Measurements from ENCODE around the gene ERBB4. TPM values are rescaled to one million over a fixed set of nuclear protein-coding genes. Genes with fewer than 3 reads are reported as not detected.

ERBB4 gene
- total and polyA plus RNA-seq, 10 of the 15 experiments (the other 5 are each of a cell fraction or from before 2014, with no cell fraction given) = under 0.01 to 0.23 (median 0.01) TPM; not detected in 4

DNA sequence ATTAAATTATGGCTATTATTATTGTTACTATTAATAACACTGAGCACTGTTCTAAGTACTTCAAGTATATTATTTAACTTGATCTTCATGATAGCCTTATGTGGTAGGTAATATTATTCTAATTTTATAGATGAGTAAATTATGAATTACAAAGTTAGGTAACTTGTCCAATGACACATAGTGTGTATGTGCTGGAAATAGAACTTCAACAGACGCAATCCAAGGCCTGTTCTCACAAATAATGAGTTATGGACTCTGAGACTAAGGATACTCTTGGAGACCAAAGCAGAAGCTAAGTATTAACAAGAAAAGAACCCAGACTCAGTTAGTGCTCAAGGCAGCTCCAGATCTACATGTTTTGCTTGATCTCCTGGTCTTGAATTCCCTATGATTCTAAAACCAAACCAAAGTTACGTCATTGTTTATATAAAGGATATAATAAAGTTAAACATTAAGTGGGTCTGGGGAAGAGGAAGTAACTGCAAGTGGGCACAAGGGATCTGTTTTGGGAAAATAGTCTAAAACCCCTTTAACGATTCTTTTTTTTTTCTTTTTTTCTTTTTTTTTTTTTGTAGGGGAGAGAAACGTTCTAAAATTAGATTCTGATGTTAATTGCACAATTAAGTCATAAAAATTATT is 211.3 kb downstream of the ERBB4 start:
- FAIRE-seq (no peak), DNase-seq (ENCODE audit: low read depth, low spot score) (no peak), ATAC-seq (no peak)
- H3K27me3 ChIP-seq (replicated peaks in 1 of 2; ENCODE audit: control insufficient read depth in 2 of 2, insufficient read depth in 2 of 2, low read length in 1 of 2) = no peaks in the 10 kb centered on the region
- CTCF ChIA-PET = no interaction called here
- intact Hi-C loops (cut with micrococcal nuclease; ENCODE audit: unreplicated experiment) = no loop called here
- H4K20me1 ChIP-seq (ENCODE audit: control insufficient read depth, insufficient read depth) = no peaks in the 10 kb centered on the region
- WGBS (ENCODE audit: insufficient coverage, insufficient replicate concordance, low lambda C conversion rate, missing lambda C conversion rate) = 10% methylated on average over 4 of the region's 4 CpGs
- no peaks in the 10 kb centered on the region for H3K36me3 ChIP-seq (ENCODE audit: control insufficient read depth in 2 of 2, insufficient read depth in 2 of 2, low read length in 1 of 2)
- H3K4me2 ChIP-seq (ENCODE audit: control insufficient read depth, insufficient read depth) = no peak overlapping the region
- no peak for TF ChIP-seq ZNF384 (IDR thresholded peaks at IDR 0.05; ENCODE audit: borderline replicate concordance, low read depth, low read length)
- no peak for TF ChIP-seq ATF7 (IDR thresholded peaks at IDR 0.05; ENCODE audit: low read depth)
- TF ChIP-seq, protein P1, sequence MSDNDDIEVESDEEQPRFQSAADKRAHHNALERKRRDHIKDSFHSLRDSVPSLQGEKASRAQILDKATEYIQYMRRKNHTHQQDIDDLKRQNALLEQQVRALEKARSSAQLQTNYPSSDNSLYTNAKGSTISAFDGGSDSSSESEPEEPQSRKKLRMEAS (IDR thresholded peaks at IDR 0.05; ENCODE audit: low read depth, low read length) = no peak
- no peak for TF ChIP-seq ASH2L (IDR thresholded peaks at IDR 0.05; ENCODE audit: borderline replicate concordance, low read depth)
- TF ChIP-seq SIN3A (IDR thresholded peaks at IDR 0.05; ENCODE audit: low read depth, low read length) = no peak
- TF ChIP-seq POLR2AphosphoS5 (IDR thresholded peaks at IDR 0.05; ENCODE audit: low read length) = no peak
- TF ChIP-seq POLR2A (IDR thresholded peaks at IDR 0.05; ENCODE audit: low read depth, low read length) = no peak
- TF ChIP-seq, protein P2, sequence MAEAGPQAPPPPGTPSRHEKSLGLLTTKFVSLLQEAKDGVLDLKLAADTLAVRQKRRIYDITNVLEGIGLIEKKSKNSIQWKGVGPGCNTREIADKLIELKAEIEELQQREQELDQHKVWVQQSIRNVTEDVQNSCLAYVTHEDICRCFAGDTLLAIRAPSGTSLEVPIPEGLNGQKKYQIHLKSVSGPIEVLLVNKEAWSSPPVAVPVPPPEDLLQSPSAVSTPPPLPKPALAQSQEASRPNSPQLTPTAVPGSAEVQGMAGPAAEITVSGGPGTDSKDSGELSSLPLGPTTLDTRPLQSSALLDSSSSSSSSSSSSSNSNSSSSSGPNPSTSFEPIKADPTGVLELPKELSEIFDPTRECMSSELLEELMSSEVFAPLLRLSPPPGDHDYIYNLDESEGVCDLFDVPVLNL (IDR thresholded peaks at IDR 0.05; ENCODE audit: low read depth, low read length) = no peak
- no peak for TF ChIP-seq MTA3 (IDR thresholded peaks at IDR 0.05; ENCODE audit: borderline replicate concordance, low read length)
- no peak for TF ChIP-seq NFYA (IDR thresholded peaks at IDR 0.05; ENCODE audit: borderline replicate concordance, low read depth, low read length)
- TF ChIP-seq, protein P3, sequence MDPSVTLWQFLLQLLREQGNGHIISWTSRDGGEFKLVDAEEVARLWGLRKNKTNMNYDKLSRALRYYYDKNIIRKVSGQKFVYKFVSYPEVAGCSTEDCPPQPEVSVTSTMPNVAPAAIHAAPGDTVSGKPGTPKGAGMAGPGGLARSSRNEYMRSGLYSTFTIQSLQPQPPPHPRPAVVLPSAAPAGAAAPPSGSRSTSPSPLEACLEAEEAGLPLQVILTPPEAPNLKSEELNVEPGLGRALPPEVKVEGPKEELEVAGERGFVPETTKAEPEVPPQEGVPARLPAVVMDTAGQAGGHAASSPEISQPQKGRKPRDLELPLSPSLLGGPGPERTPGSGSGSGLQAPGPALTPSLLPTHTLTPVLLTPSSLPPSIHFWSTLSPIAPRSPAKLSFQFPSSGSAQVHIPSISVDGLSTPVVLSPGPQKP (IDR thresholded peaks at IDR 0.05; ENCODE audit: low read depth, low read length) = no peak
- TF ChIP-seq BACH1 (IDR thresholded peaks at IDR 0.05; ENCODE audit: borderline replicate concordance) = no peak
- TF ChIP-seq SMAD5 (IDR thresholded peaks at IDR 0.05; ENCODE audit: low read depth) = no peak
- no peaks in the 10 kb centered on the region for H3K4me1 ChIP-seq (ENCODE audit: control insufficient read depth, insufficient read depth, low read length)
- no peak overlapping the region for H2AFZ ChIP-seq (ENCODE audit: control insufficient read depth, low read depth, low read length)
- RAD21 ChIA-PET (ENCODE audit: unreplicated experiment) = no interaction called here
- no peak overlapping the region for H3K4me3 ChIP-seq
- H3K27ac ChIP-seq (ENCODE audit: control insufficient read depth, insufficient read depth) = no peak overlapping the region
- in situ Hi-C loops (cut with MboI) = no loop called here
- no peak overlapping the region for H3K9ac ChIP-seq (ENCODE audit: control insufficient read depth, insufficient read depth, low read length)
- no peaks in the 10 kb centered on the region for H3K79me2 ChIP-seq (ENCODE audit: control insufficient read depth, insufficient read depth, low read length)
- SMC1A ChIA-PET (ENCODE audit: uncharacterized antibody, unreplicated experiment) = no interaction called here
- BruUV-seq (replicated peaks) = no TSS peak
- POLR2A ChIA-PET = no interaction called here
- no peaks in the 10 kb centered on the region for H3K9me3 ChIP-seq (replicated peaks; ENCODE audit: control insufficient read depth, insufficient read depth, low read length)
